Neural cell (in vitro differentiated cells): ENCODE measurements around the gene RPP14. TPM values are rescaled to one million over a fixed set of nuclear protein-coding genes. Genes with fewer than 3 reads are reported as not detected.

Experiments
- H2AFZ ChIP-seq: fragments of 200-600, 300-800 bp; sonication (generic), shearing (Covaris generic); 2 replicates; pipeline ENCODE4 v1.6.0; 2014; ENCODE audit warnings: low read depth, mild to moderate bottlenecking, antibody characterized with exemption, low read length, moderate library complexity
- H3F3A ChIP-seq: fragments of 200-600 bp; shearing (Covaris generic); 2 replicates; pipeline ENCODE4 v1.6.1; 2016; ENCODE audit warnings: mild to moderate bottlenecking, moderate library complexity, mixed read lengths, antibody characterized with exemption, low read length; ENCODE audit not compliant: insufficient read depth, poor library complexity, severe bottlenecking
- H3K27ac ChIP-seq: fragments of 200-600, 300-800 bp; sonication (generic), shearing (Covaris generic); 2 replicates; pipeline ENCODE4 v1.5.1; 2014; ENCODE audit warnings: mild to moderate bottlenecking, low read length, moderate library complexity
- H3K27me3 ChIP-seq: fragments of 300-800, 200-600 bp; sonication (generic), shearing (Covaris generic); 2 replicates; pipeline ENCODE4 v1.6.0; 2014; ENCODE audit warnings: mild to moderate bottlenecking, low read depth, low read length, moderate library complexity; ENCODE audit not compliant: insufficient read depth
- H3K36me3 ChIP-seq: fragments of 300-800, 200-600 bp; sonication (generic), shearing (Covaris generic); 2 replicates; pipeline ENCODE4 v1.5.1; 2014; ENCODE audit warnings: mild to moderate bottlenecking, antibody characterized with exemption, low read length, moderate library complexity; ENCODE audit not compliant: insufficient read depth
- H3K4me2 ChIP-seq: fragments of 300-800, 200-600 bp; sonication (generic), shearing (Covaris generic); 2 replicates; pipeline ENCODE4 v1.6.0; 2014; ENCODE audit warnings: mild to moderate bottlenecking, low read length
- H3K4me3 ChIP-seq: fragments of 300-800, 200-600 bp; sonication (generic), shearing (Covaris generic); 2 replicates; pipeline ENCODE4 v1.5.1; 2014; ENCODE audit warnings: mild to moderate bottlenecking, low read length, moderate library complexity
- H3K79me2 ChIP-seq: fragments of 200-600 bp; shearing (Covaris generic); replicated peaks from 2 replicates; pipeline ENCODE4 v1.6.0; 2014; ENCODE audit warnings: mild to moderate bottlenecking, low read length, moderate library complexity; ENCODE audit not compliant: insufficient read depth
- H3K9ac ChIP-seq: fragments of 300-800, 200-600 bp; sonication (generic), shearing (Covaris generic); 2 replicates; pipeline ENCODE4 v1.6.1; 2016; ENCODE audit warnings: mild to moderate bottlenecking, low read length, mixed read lengths
- H3K9me2 ChIP-seq: fragments of 200-600 bp; shearing (Covaris generic); 2 replicates; pipeline ENCODE4 v1.6.1; 2016; ENCODE audit warnings: mild to moderate bottlenecking, low read length, mixed read lengths; ENCODE audit not compliant: insufficient read depth
- H3K9me3 ChIP-seq: fragments of 200-600, 300-800 bp; sonication (generic), shearing (Covaris generic); 2 replicates; pipeline ENCODE4 v1.6.1; 2016; ENCODE audit warnings: mild to moderate bottlenecking, mixed run types, low read length, moderate library complexity, mixed read lengths
- H4K20me1 ChIP-seq: fragments of 200-600 bp; shearing (Covaris generic); 2 replicates; pipeline ENCODE4 v1.6.1; 2016; ENCODE audit warnings: mild to moderate bottlenecking, mixed run types; ENCODE audit not compliant: insufficient read depth
- EP300 ChIP-seq: fragments of 450-650 bp; conservative IDR thresholded peaks from 2 replicates; pipeline ENCODE4 v1.6.1; 2014; ENCODE audit warnings: antibody characterized with exemption, mild to moderate bottlenecking, moderate library complexity; ENCODE audit not compliant: poor library complexity, severe bottlenecking
- EZH2 ChIP-seq: fragments of 200-600, 300-800 bp; shearing (Covaris generic), sonication (generic); IDR thresholded peaks from 2 replicates; pipeline ENCODE4 v1.6.1; 2014; ENCODE audit warnings: antibody characterized with exemption, low read length, borderline replicate concordance, mild to moderate bottlenecking; ENCODE audit not compliant: insufficient read depth, poor library complexity, severe bottlenecking
- MXI1 ChIP-seq: fragments of 450-650 bp; conservative IDR thresholded peaks from 2 replicates; pipeline ENCODE4 v1.6.1; 2014; ENCODE audit warnings: antibody characterized with exemption, mild to moderate bottlenecking; ENCODE audit not compliant: poor library complexity, severe bottlenecking
- POLR2AphosphoS5 ChIP-seq: IDR thresholded peaks from 2 replicates; pipeline ENCODE4 v1.6.1; 2012
- RAD21 ChIP-seq: fragments of 450-650 bp; conservative IDR thresholded peaks from 2 replicates; pipeline ENCODE4 v1.6.1; 2014; ENCODE audit warnings: antibody characterized with exemption, mild to moderate bottlenecking, moderate library complexity
- REST ChIP-seq: IDR thresholded peaks from 2 replicates; pipeline ENCODE4 v1.6.1; 2012; ENCODE audit warnings: borderline replicate concordance
- SMC3 ChIP-seq: fragments of 450-650 bp; conservative IDR thresholded peaks from 2 replicates; pipeline ENCODE4 v1.6.1; 2014; ENCODE audit warnings: antibody characterized with exemption, mild to moderate bottlenecking, moderate library complexity; ENCODE audit not compliant: poor library complexity
- TAF1 ChIP-seq: IDR thresholded peaks from 2 replicates; pipeline ENCODE4 v1.6.1; 2012; ENCODE audit warnings: low read depth
- polyA plus RNA-seq: library from polyadenylated mRNA; depleted of rRNA; stranded (reverse); fragments of >200 nt; gene quantifications from 2 replicates; pipeline ENCODE4 v1.2.3, GENCODE V29; 2014
- TF ChIP-seq, protein P1 (sequence below): fragments of 450-650 bp; IDR thresholded peaks from 2 replicates; pipeline ENCODE4 v1.5.1; 2014; ENCODE audit warnings: antibody characterized with exemption, mild to moderate bottlenecking, moderate library complexity; ENCODE audit not compliant: poor library complexity, severe bottlenecking

Gene RPP14
- polyA plus RNA-seq, 1 donor from 2014 or later: 13.0 TPM

DNA sequence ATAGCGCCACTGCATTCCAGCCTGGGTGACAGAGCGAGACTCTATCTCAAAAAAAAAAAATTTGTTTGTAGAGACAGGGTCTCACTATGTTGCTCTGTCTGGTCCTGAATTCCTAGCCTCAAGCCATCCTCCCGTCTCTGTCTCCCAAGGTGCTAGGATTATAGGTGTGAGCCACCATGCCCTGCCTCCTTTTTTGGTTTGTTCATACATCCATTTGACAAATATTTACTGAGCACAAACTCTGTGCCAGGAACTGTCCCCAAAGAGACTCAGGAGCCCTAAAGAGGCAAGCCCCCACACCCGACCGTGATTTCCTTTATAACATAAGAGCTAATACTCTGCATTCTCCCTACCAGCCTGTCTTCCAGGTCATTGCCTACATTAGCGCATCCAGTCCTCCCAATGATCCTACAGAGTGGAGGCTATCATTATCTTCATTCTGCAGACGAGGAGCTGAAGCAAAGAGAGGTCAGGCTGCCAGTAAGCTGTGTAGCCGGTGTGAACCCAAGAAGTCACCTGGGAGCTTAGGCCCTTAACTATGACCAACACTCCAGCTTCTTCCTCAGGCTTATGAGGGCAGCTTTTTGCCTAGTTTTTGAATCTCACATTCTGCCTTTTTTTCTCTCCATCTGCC is 20.3 kb downstream of the RPP14 start:
- TF ChIP-seq EP300: no peak
- TF ChIP-seq, protein P1, sequence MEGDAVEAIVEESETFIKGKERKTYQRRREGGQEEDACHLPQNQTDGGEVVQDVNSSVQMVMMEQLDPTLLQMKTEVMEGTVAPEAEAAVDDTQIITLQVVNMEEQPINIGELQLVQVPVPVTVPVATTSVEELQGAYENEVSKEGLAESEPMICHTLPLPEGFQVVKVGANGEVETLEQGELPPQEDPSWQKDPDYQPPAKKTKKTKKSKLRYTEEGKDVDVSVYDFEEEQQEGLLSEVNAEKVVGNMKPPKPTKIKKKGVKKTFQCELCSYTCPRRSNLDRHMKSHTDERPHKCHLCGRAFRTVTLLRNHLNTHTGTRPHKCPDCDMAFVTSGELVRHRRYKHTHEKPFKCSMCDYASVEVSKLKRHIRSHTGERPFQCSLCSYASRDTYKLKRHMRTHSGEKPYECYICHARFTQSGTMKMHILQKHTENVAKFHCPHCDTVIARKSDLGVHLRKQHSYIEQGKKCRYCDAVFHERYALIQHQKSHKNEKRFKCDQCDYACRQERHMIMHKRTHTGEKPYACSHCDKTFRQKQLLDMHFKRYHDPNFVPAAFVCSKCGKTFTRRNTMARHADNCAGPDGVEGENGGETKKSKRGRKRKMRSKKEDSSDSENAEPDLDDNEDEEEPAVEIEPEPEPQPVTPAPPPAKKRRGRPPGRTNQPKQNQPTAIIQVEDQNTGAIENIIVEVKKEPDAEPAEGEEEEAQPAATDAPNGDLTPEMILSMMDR: no peak
- TF ChIP-seq REST: no peak
- TF ChIP-seq RAD21: no peak
- no peak for TF ChIP-seq POLR2AphosphoS5
- TF ChIP-seq TAF1: no peak
- TF ChIP-seq SMC3: no peak
- no peak for TF ChIP-seq EZH2
- TF ChIP-seq MXI1: no peak
- no peaks in the 10 kb centered on the region for H3F3A ChIP-seq
- no peaks in the 10 kb centered on the region for H3K9me2 ChIP-seq
- no peaks in the 10 kb centered on the region for H3K27me3 ChIP-seq
- no peaks in the 10 kb centered on the region for H3K36me3 ChIP-seq
- no peak overlapping the region for H3K27ac ChIP-seq
- H4K20me1 ChIP-seq: no peaks in the 10 kb centered on the region
- H2AFZ ChIP-seq: no peak overlapping the region
- H3K9ac ChIP-seq: no peak overlapping the region
- no peak overlapping the region for H3K4me3 ChIP-seq
- no peaks in the 10 kb centered on the region for H3K9me3 ChIP-seq
- H3K79me2 ChIP-seq: no peaks in the 10 kb centered on the region
- no peak overlapping the region for H3K4me2 ChIP-seq

- Histone ChIP-seq H3K79me2 (peaks cover 1% of the 10 kb centered on the region), H3K9me2 (no peaks in the 10 kb centered on the region), H3K9me3 (no peaks in the 10 kb centered on the region), H3K4me2 (no peak overlapping the region), H3K27ac (no peak overlapping the region), H3K9ac (no peak overlapping the region), H3K36me3 (no peaks in the 10 kb centered on the region), H3K27me3 (no peaks in the 10 kb centered on the region), H3K4me3 (no peak overlapping the region), H4K20me1 (no peaks in the 10 kb centered on the region), H2AFZ (no peak overlapping the region), H3F3A (no peaks in the 10 kb centered on the region)
- TF ChIP-seq POLR2AphosphoS5: no peak
- TF ChIP-seq, protein P1: no peak
- TF ChIP-seq EZH2: no peak
Observed at GRCh38 chr3:58329150-58329921, 23.3 kb downstream of the RPP14 start.
